SH-SY5Y (cell line): Measurements from ENCODE around the gene AKAP11.

Source experiments
- GATA2 ChIP-seq: IDR thresholded peaks from 2 replicates; pipeline ENCODE4 v1.6.1; 2011; ENCODE audit warnings: mild to moderate bottlenecking, low read depth, low read length
- GATA3 ChIP-seq: IDR thresholded peaks from 2 replicates; pipeline ENCODE4 v1.6.1; 2011; ENCODE audit warnings: low read depth, mild to moderate bottlenecking, low read length, moderate library complexity

GRCh38 chr13:42328672-42329071, 56.7 kb downstream of the AKAP11 start:
- no peak for TF ChIP-seq GATA2
- no peak for TF ChIP-seq GATA3
